ENCODE results near the gene CYP2R1. TPM values are rescaled to one million over a fixed set of nuclear protein-coding genes. Genes with fewer than 3 reads are reported as not detected.

CYP2R1 gene
- total and polyA plus RNA-seq, 2 of the 8 experiments (the other 6 are each of a cell fraction or from before 2014, with no cell fraction given), result 8.3 to 12.9 TPM

DNA sequence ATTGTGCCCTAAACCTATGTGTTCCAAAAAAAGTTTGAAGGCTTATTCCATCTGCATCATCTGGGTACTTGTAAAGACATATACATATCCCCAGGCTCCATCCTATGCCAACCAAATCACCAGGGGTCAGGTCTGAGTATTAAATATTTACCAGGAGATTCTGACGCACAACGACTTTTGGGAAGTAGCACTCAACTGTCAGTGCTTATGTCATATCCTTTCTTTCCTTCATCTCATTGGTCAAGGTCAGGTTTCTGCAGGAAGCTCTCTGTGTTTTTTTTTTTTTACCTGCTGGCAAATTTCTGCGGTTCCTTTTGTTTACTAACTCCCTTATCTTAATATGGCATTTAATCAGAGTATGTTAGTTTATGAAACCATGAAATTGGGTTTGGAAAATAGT, 22.5 kb upstream of the CYP2R1 start:
- Histone ChIP-seq H2BK20ac (ENCODE audit: low read length) (no peak overlapping the region), H3K79me1 (ENCODE audit: low read depth, low read length) (no peaks in the 10 kb centered on the region), H2AFZ (ENCODE audit: low read length) (no peak overlapping the region), H3K23me2 (ENCODE audit: low read depth, low read length) (no peaks in the 10 kb centered on the region), H3K27ac (ENCODE audit: low read depth, low read length) (no peak overlapping the region), H3K36me3 (ENCODE audit: control insufficient read depth in 2 of 4, insufficient read depth in 4 of 4, low read length in 3 of 4) (no peaks in the 10 kb centered on the region), H3K18ac (ENCODE audit: extremely low read depth, low read length) (no peak overlapping the region), H3K4me2 (ENCODE audit: insufficient read depth in 1 of 2, low read depth in 2 of 2, low read length in 2 of 2) (no peak overlapping the region), H3K9ac (replicated peaks in 1 of 4; ENCODE audit: extremely low read depth in 1 of 4, low read depth in 3 of 4, low read length in 3 of 4) (no peak overlapping the region), H2BK120ac (replicated peaks; ENCODE audit: low read depth, low read length) (no peak overlapping the region), H3K27me3 (replicated peaks in 1 of 4; ENCODE audit: control insufficient read depth in 3 of 4, extremely low read depth in 1 of 4, insufficient read depth in 3 of 4, low read length in 3 of 4) (no peaks in the 10 kb centered on the region), H3K4ac (replicated peaks; ENCODE audit: insufficient read length, low read depth, low read length) (no peak overlapping the region), H3K4me1 (replicated peaks in 1 of 4; ENCODE audit: control insufficient read depth in 3 of 4, insufficient read depth in 4 of 4, low read length in 3 of 4) (no peaks in the 10 kb centered on the region), H2BK15ac (ENCODE audit: low read length) (no peak overlapping the region), H3K14ac (ENCODE audit: insufficient read length) (no peak overlapping the region), H2BK12ac (ENCODE audit: low read depth, low read length) (no peak overlapping the region), H3K4me3 (ENCODE audit: extremely low read depth in 1 of 4, insufficient read depth in 2 of 4, low read depth in 3 of 4, low read length in 4 of 4) (no peak overlapping the region), H2AK5ac (ENCODE audit: low read depth, low read length) (no peak overlapping the region), H4K5ac (ENCODE audit: insufficient read length, low read depth, low read length) (no peak overlapping the region), H3K9me3 (ENCODE audit: insufficient read depth in 2 of 2, low read depth in 1 of 2, low read length in 1 of 2) (0 out of 4 replicates have a peak, but pooled peaks cover 0 to 5% of the 10 kb centered on the region in 2 experiments), H3K79me2 (ENCODE audit: control insufficient read depth in 1 of 2, insufficient read depth in 2 of 2, low read length in 2 of 2) (no peaks in the 10 kb centered on the region), H4K8ac (ENCODE audit: extremely low read depth, insufficient read depth, low read length) (no peak overlapping the region), H3K56ac (replicated peaks; ENCODE audit: insufficient read length, low read depth, low read length) (no peak overlapping the region), H4K91ac (replicated peaks; ENCODE audit: insufficient read length, low read length) (no peak overlapping the region), H3K23ac (ENCODE audit: insufficient read length) (no peak overlapping the region), H4K20me1 (replicated peaks in 1 of 2; ENCODE audit: control insufficient read depth in 1 of 2, insufficient read depth in 2 of 2, low read length in 2 of 2) (no peaks in the 10 kb centered on the region), H2BK5ac (ENCODE audit: low read depth, low read length) (no peak overlapping the region)
- TF ChIP-seq NRF1 (IDR thresholded peaks at IDR 0.05; ENCODE audit: low read depth, low read length) (no peak), KDM5A (IDR thresholded peaks at IDR 0.05; ENCODE audit: low read length) (no peak), SP4 (IDR thresholded peaks at IDR 0.05; ENCODE audit: low read length) (no peak)
- DNase-seq (ENCODE audit: low read depth in 1 of 2, low spot score in 2 of 2) (no peak), FAIRE-seq (no peak)
- POLR2A ChIA-PET (ENCODE audit: partially characterized antibody), result no interaction called here
- CTCF ChIA-PET (ENCODE audit: partially characterized antibody), result interaction anchor here (1.1 to 2.0 kb wide), 3 partner anchors 8 to 291 kb away, joined by 4 to 15 read pairs (median 6); no protein-coding TSS in a partner anchor
- 88% methylated on average over 3 of the region's 3 CpGs; no CpG with 5 or more reads in 1 of the 2 experiments for WGBS, 2 experiments (ENCODE audit: extremely low coverage in 1 of 2, insufficient coverage in 1 of 2, insufficient read length in 1 of 2, insufficient replicate concordance in 2 of 2, low coverage in 1 of 2, low lambda C conversion rate in 2 of 2, missing lambda C conversion rate in 1 of 2)
